Measurements from ENCODE around the gene NAGA. TPM values are rescaled to one million over a fixed set of nuclear protein-coding genes. Genes with fewer than 3 reads are reported as not detected.
"Not testable (repeated sequence)": the region's sequence is repeated elsewhere in the genome, so short reads cannot be mapped to it uniquely, and the experiment has no call there.

The NAGA gene
- total RNA-seq: 10 to 100 TPM; 12.8 to 15.7 (median 14.2) TPM
- total RNA-seq (2013): 20.3 TPM

GRCh38 chr22:42070517-42071422, at the start of gene NAGA:
TSS of gene NAGA (minus strand) at chr22:42070812. CDS start at chr22:42070297, 515 bp downstream.
- Histone ChIP-seq H3K27ac (ENCODE audit: low read length) (peak within 1 kb of the TSS; percentile 66), H3K27me3 (ENCODE audit: control insufficient read depth, insufficient read depth, low read length) (no peaks in the 10 kb centered on the region), H3K9me3 (ENCODE audit: control insufficient read depth, insufficient read depth, low read length) (no peaks in the 10 kb centered on the region), H3K4me3 (ENCODE audit: low read length) (peak within 1 kb of the TSS; percentile 77), H3K4me1 (ENCODE audit: control insufficient read depth, insufficient read depth, low read length) (peaks cover 39% of the 10 kb centered on the region), H3K36me3 (ENCODE audit: control insufficient read depth, insufficient read depth, low read length) (no peaks in the 10 kb centered on the region)
- WGBS (ENCODE audit: insufficient coverage): under 1% methylated on average over 56 of the region's 56 CpGs
- TF ChIP-seq CTCF (IDR thresholded peaks at IDR 0.05): no peak
- Mint-ChIP-seq H3K27ac (peak within 1 kb of the TSS; percentile 86 to 94), H3K9me3 (no peaks in the 10 kb centered on the region), H3K36me3 (no peaks in the 10 kb centered on the region), H3K4me1 (peaks cover 19 to 38% of the 10 kb centered on the region in 2 donors), H3K4me3 (peak within 1 kb of the TSS; percentile 93), H3K27me3 (ENCODE audit: low read depth in 2 of 2) (no peaks in the 10 kb centered on the region)
- peak; percentile 87 to 96 for DNase-seq
- ATAC-seq: peak; percentile 97 to 99 (median 98)
- intact Hi-C loops (cut with micrococcal nuclease): loop anchor here (1.0 kb wide), 2 partner anchors 9 to 20 kb away; partner anchors contain the start of genes NDUFA6 and SMDT1

GRCh38 chr22:42116848-42117424, 46.3 kb upstream of the NAGA start:
- Mint-ChIP-seq H3K27ac (no peak overlapping the region), H3K27me3 (ENCODE audit: low read depth in 2 of 2) (no peaks in the 10 kb centered on the region), H3K9me3 (peaks cover 0 to 3% of the 10 kb centered on the region in 2 donors), H3K36me3 (no peaks in the 10 kb centered on the region), H3K4me3 (no peak overlapping the region), H3K4me1 (peaks cover 24 to 34% of the 10 kb centered on the region in 2 donors)
- Histone ChIP-seq H3K27me3 (ENCODE audit: control insufficient read depth, insufficient read depth, low read length) (no peaks in the 10 kb centered on the region), H3K36me3 (ENCODE audit: control insufficient read depth, insufficient read depth, low read length) (no peaks in the 10 kb centered on the region), H3K27ac (ENCODE audit: low read length) (no peak overlapping the region), H3K9me3 (ENCODE audit: control insufficient read depth, insufficient read depth, low read length) (peaks cover 14% of the 10 kb centered on the region), H3K4me1 (ENCODE audit: control insufficient read depth, insufficient read depth, low read length) (peaks cover 18% of the 10 kb centered on the region), H3K4me3 (ENCODE audit: low read length) (no peak overlapping the region)
- 98% methylated on average over 3 of the region's 4 CpGs for WGBS (ENCODE audit: insufficient coverage)
- DNase-seq (no peak), ATAC-seq (no peak)
- intact Hi-C loops (cut with micrococcal nuclease): no loop called here
- no peak for TF ChIP-seq CTCF (IDR thresholded peaks at IDR 0.05)

- H3K27me3 ChIP-seq (ENCODE audit: control insufficient read depth, insufficient read depth, low read length); H3K4me3 Mint-ChIP-seq; ATAC-seq; H3K36me3 ChIP-seq (ENCODE audit: control insufficient read depth, insufficient read depth, low read length); DNase-seq; H3K9me3 Mint-ChIP-seq; H3K36me3 Mint-ChIP-seq; H3K27me3 Mint-ChIP-seq (ENCODE audit: low read depth in 2 of 2); intact Hi-C loops (cut with micrococcal nuclease); H3K27ac ChIP-seq (ENCODE audit: low read length); H3K27ac Mint-ChIP-seq; H3K4me1 ChIP-seq (ENCODE audit: control insufficient read depth, insufficient read depth, low read length); H3K4me3 ChIP-seq (ENCODE audit: low read length): not testable (repeated sequence)
- H3K4me1 Mint-ChIP-seq: peaks cover 16 to 20% of the 10 kb centered on the region in 2 donors
- H3K9me3 ChIP-seq (ENCODE audit: control insufficient read depth, insufficient read depth, low read length): peaks cover 14% of the 10 kb centered on the region
- WGBS (ENCODE audit: insufficient coverage): 70% methylated on average over 6 of the region's 6 CpGs
Observed at GRCh38 chr22:42115420-42115830, 44.8 kb upstream of the NAGA start.

- H3K4me1 ChIP-seq (ENCODE audit: control insufficient read depth, insufficient read depth, low read length): peaks cover 2% of the 10 kb centered on the region
- 96% methylated on average over 7 of the region's 7 CpGs for WGBS (ENCODE audit: insufficient coverage)
- peaks cover 9 to 13% of the 10 kb centered on the region in 2 donors for H3K4me1 Mint-ChIP-seq
- H3K4me3 Mint-ChIP-seq: no peak overlapping the region
- peaks cover 0 to 3% of the 10 kb centered on the region in 2 donors for H3K9me3 Mint-ChIP-seq
- intact Hi-C loops (cut with micrococcal nuclease): no loop called here
- H3K27ac Mint-ChIP-seq: no peak overlapping the region
- no peak for DNase-seq
- ATAC-seq: no peak
- H3K27me3 Mint-ChIP-seq (ENCODE audit: low read depth in 2 of 2): no peaks in the 10 kb centered on the region
- H3K4me3 ChIP-seq (ENCODE audit: low read length): no peak overlapping the region
- H3K27ac ChIP-seq (ENCODE audit: low read length): no peak overlapping the region
- no peak for TF ChIP-seq CTCF (IDR thresholded peaks at IDR 0.05)
- H3K9me3 ChIP-seq (ENCODE audit: control insufficient read depth, insufficient read depth, low read length): peaks cover 14% of the 10 kb centered on the region
- no peaks in the 10 kb centered on the region for H3K36me3 Mint-ChIP-seq
- no peaks in the 10 kb centered on the region for H3K36me3 ChIP-seq (ENCODE audit: control insufficient read depth, insufficient read depth, low read length)
- no peaks in the 10 kb centered on the region for H3K27me3 ChIP-seq (ENCODE audit: control insufficient read depth, insufficient read depth, low read length)
Observed at GRCh38 chr22:42114721-42115120, 44.1 kb upstream of the NAGA start.

GRCh38 chr22:42112793-42113192, 42.2 kb upstream of the NAGA start:
- H3K4me1 Mint-ChIP-seq; H3K27ac Mint-ChIP-seq; H3K4me1 ChIP-seq (ENCODE audit: control insufficient read depth, insufficient read depth, low read length); H3K27me3 ChIP-seq (ENCODE audit: control insufficient read depth, insufficient read depth, low read length); H3K9me3 Mint-ChIP-seq; H3K4me3 Mint-ChIP-seq; intact Hi-C loops (cut with micrococcal nuclease); H3K36me3 ChIP-seq (ENCODE audit: control insufficient read depth, insufficient read depth, low read length); H3K4me3 ChIP-seq (ENCODE audit: low read length); H3K36me3 Mint-ChIP-seq; H3K27ac ChIP-seq (ENCODE audit: low read length); H3K27me3 Mint-ChIP-seq (ENCODE audit: low read depth in 2 of 2); ATAC-seq: not testable (repeated sequence)
- H3K9me3 ChIP-seq (ENCODE audit: control insufficient read depth, insufficient read depth, low read length): peaks cover 14% of the 10 kb centered on the region
- WGBS (ENCODE audit: insufficient coverage): 22% methylated on average over 3 of the region's 4 CpGs
- DNase-seq: peak in 1 of 2 donors; percentile 30
